Measurements from ENCODE around the gene SETD5. TPM values are rescaled to one million over a fixed set of nuclear protein-coding genes. Genes with fewer than 3 reads are reported as not detected.

The SETD5 gene
- total and polyA plus RNA-seq, 12 donors = 10.8 to 64.7 (median 55.6) TPM

GRCh38 chr3:9514956-9515355, 117.5 kb downstream of the SETD5 start:
- Histone ChIP-seq H3K27ac (no peak overlapping the region), H3K27me3 (peaks cover under 1 to 13% (median 1%) of the 10 kb centered on the region in 7 donors), H3K9me3 (peaks cover 0 to 12% (median 0%) of the 10 kb centered on the region in 11 donors), H3K4me1 (no peaks in the 10 kb centered on the region), H3K36me3 (no peaks in the 10 kb centered on the region), H3K4me3 (no peak overlapping the region)
- DNase-seq = no peak
- intact Hi-C loops (cut with DNase I) = no loop called here
- ATAC-seq = no peak
- TF ChIP-seq CTCF (IDR thresholded peaks at IDR 0.05) = no peak
- WGBS, 2 donors = 45 to 50% methylated on average over 2 of the region's 2 CpGs

GRCh38 chr3:9525078-9525477, 127.7 kb downstream of the SETD5 start:
- H3K27ac ChIP-seq = no peak overlapping the region
- WGBS, 2 donors = 74 to 81% methylated on average over 2 of the region's 2 CpGs
- H3K9me3 ChIP-seq = peaks cover 0 to 10% (median 0%) of the 10 kb centered on the region in 11 donors
- TF ChIP-seq CTCF (IDR thresholded peaks at IDR 0.05) = no peak
- peaks cover 0 to 14% (median 0%) of the 10 kb centered on the region in 7 donors for H3K27me3 ChIP-seq
- H3K4me1 ChIP-seq = no peaks in the 10 kb centered on the region
- H3K36me3 ChIP-seq = no peaks in the 10 kb centered on the region
- H3K4me3 ChIP-seq = no peak overlapping the region
- intact Hi-C loops (cut with DNase I) = no loop called here
- ATAC-seq (no peak), DNase-seq (no peak)

Other genes starting within 250 kb of the SETD5 start
- 10 to 100 TPM in 7 of 10 donors, 1 to 10 TPM in 3; 2.4 to 16.1 (median 12.1) TPM for gene SRGAP3, start 148.0 kb upstream of the SETD5 start, total RNA-seq
- 1 to 10 TPM in 1 of 2 donors, under 1 TPM in 1; 0.67 to 4.8 TPM for gene SRGAP3, start 148.0 kb upstream of the SETD5 start, polyA plus RNA-seq
- 10 to 100 TPM; 40.3 to 72.1 (median 52.5) TPM for gene THUMPD3, start 34.6 kb upstream of the SETD5 start, total RNA-seq
- gene THUMPD3, start 34.6 kb upstream of the SETD5 start, polyA plus RNA-seq = 10 to 100 TPM; 40.7 to 57.4 TPM
- not detected for gene LHFPL4, start 156.2 kb downstream of the SETD5 start, total RNA-seq
- not detected for gene LHFPL4, start 156.2 kb downstream of the SETD5 start, polyA plus RNA-seq